ENCODE results near the gene PADI6. TPM values are rescaled to one million over a fixed set of nuclear protein-coding genes. Genes with fewer than 3 reads are reported as not detected.
"Not testable (repeated sequence)": the region's sequence is repeated elsewhere in the genome, so short reads cannot be mapped to it uniquely, and the experiment has no call there.

The PADI6 gene
- polyA plus RNA-seq, 1 donor, result not detected

GRCh38 chr1:17404034-17404684 is 32.2 kb downstream of the PADI6 start:
- Histone ChIP-seq H3K9me3 (ENCODE audit: control insufficient read depth, low read depth, low read length) (no peaks in the 10 kb centered on the region), H3K27me3 (ENCODE audit: control insufficient read depth, insufficient read depth, low read length) (peaks cover 4% of the 10 kb centered on the region), H3K4me1 (ENCODE audit: control insufficient read depth, insufficient read depth, low read length) (no peaks in the 10 kb centered on the region), H3K36me3 (ENCODE audit: control insufficient read depth, insufficient read depth, low read length) (peaks cover 17% of the 10 kb centered on the region), H3K27ac (ENCODE audit: low read length) (no peak overlapping the region), H3K4me3 (ENCODE audit: low read length) (no peak overlapping the region)
- WGBS (ENCODE audit: insufficient coverage, low lambda C conversion rate), result no CpG with 5 or more reads among the region's 15 CpGs
- DNase-seq, result no peak

GRCh38 chr1:17404820-17405219 is 32.8 kb downstream of the PADI6 start:
- no CpG with 5 or more reads among the region's 6 CpGs for WGBS (ENCODE audit: insufficient coverage, low lambda C conversion rate)
- Histone ChIP-seq H3K36me3 (ENCODE audit: control insufficient read depth, insufficient read depth, low read length) (peaks cover 23% of the 10 kb centered on the region), H3K4me1 (ENCODE audit: control insufficient read depth, insufficient read depth, low read length) (no peaks in the 10 kb centered on the region), H3K9me3 (ENCODE audit: control insufficient read depth, low read depth, low read length) (no peaks in the 10 kb centered on the region), H3K4me3 (ENCODE audit: low read length) (no peak overlapping the region), H3K27me3 (ENCODE audit: control insufficient read depth, insufficient read depth, low read length) (peaks cover 4% of the 10 kb centered on the region), H3K27ac (ENCODE audit: low read length) (no peak overlapping the region)
- no peak for DNase-seq

GRCh38 chr1:17405898-17406759 is 34.1 kb downstream of the PADI6 start:
- WGBS (ENCODE audit: insufficient coverage, low lambda C conversion rate), result 80% methylated on average over 1 of the region's 15 CpGs
- DNase-seq, result peak; percentile 35 to 45
- peaks cover 4% of the 10 kb centered on the region for H3K27me3 ChIP-seq (ENCODE audit: control insufficient read depth, insufficient read depth, low read length)
- no peak overlapping the region for H3K27ac ChIP-seq (ENCODE audit: low read length)
- H3K36me3 ChIP-seq (ENCODE audit: control insufficient read depth, insufficient read depth, low read length), result peaks cover 36% of the 10 kb centered on the region
- no peaks in the 10 kb centered on the region for H3K9me3 ChIP-seq (ENCODE audit: control insufficient read depth, low read depth, low read length)
- H3K4me1 ChIP-seq (ENCODE audit: control insufficient read depth, insufficient read depth, low read length), result no peaks in the 10 kb centered on the region
- no peak overlapping the region for H3K4me3 ChIP-seq (ENCODE audit: low read length)

- H3K27me3 ChIP-seq (ENCODE audit: control insufficient read depth, insufficient read depth, low read length); DNase-seq; H3K4me1 ChIP-seq (ENCODE audit: control insufficient read depth, insufficient read depth, low read length); H3K9me3 ChIP-seq (ENCODE audit: control insufficient read depth, low read depth, low read length); H3K27ac ChIP-seq (ENCODE audit: low read length); H3K4me3 ChIP-seq (ENCODE audit: low read length): not testable (repeated sequence)
- peaks cover 44% of the 10 kb centered on the region for H3K36me3 ChIP-seq (ENCODE audit: control insufficient read depth, insufficient read depth, low read length)
- no CpG with 5 or more reads among the region's 16 CpGs for WGBS (ENCODE audit: insufficient coverage, low lambda C conversion rate)
These were observed 34.9 kb downstream of the PADI6 start for GRCh38 chr1:17406760-17407475.

- H3K36me3 ChIP-seq (ENCODE audit: control insufficient read depth, insufficient read depth, low read length), result peaks cover 54% of the 10 kb centered on the region
- no CpG with 5 or more reads among the region's 30 CpGs for WGBS (ENCODE audit: insufficient coverage, low lambda C conversion rate)
- DNase-seq, result not testable (repeated sequence)
These were observed 36.0 kb downstream of the PADI6 start for GRCh38 chr1:17407786-17408514.

GRCh38 chr1:17409391-17409811 is 37.4 kb downstream of the PADI6 start:
- peaks cover 67% of the 10 kb centered on the region for H3K36me3 ChIP-seq (ENCODE audit: control insufficient read depth, insufficient read depth, low read length)
- no peaks in the 10 kb centered on the region for H3K27me3 ChIP-seq (ENCODE audit: control insufficient read depth, insufficient read depth, low read length)
- no peak overlapping the region for H3K27ac ChIP-seq (ENCODE audit: low read length)
- H3K4me1 ChIP-seq (ENCODE audit: control insufficient read depth, insufficient read depth, low read length), result no peaks in the 10 kb centered on the region
- H3K9me3 ChIP-seq (ENCODE audit: control insufficient read depth, low read depth, low read length), result no peaks in the 10 kb centered on the region
- DNase-seq, result no peak
- no peak overlapping the region for H3K4me3 ChIP-seq (ENCODE audit: low read length)
- WGBS (ENCODE audit: insufficient coverage, low lambda C conversion rate), result no CpG with 5 or more reads among the region's 10 CpGs

More at GRCh38 chr1:17407786-17408514, 36.0 kb downstream of the PADI6 start:
- not testable (repeated sequence) for H3K27ac ChIP-seq (ENCODE audit: low read length); H3K27me3 ChIP-seq (ENCODE audit: control insufficient read depth, insufficient read depth, low read length); H3K4me1 ChIP-seq (ENCODE audit: control insufficient read depth, insufficient read depth, low read length); H3K4me3 ChIP-seq (ENCODE audit: low read length); H3K9me3 ChIP-seq (ENCODE audit: control insufficient read depth, low read depth, low read length)

GRCh38 chr1:17412093-17412870 is 40.3 kb downstream of the PADI6 start:
- no peak overlapping the region for H3K27ac ChIP-seq (ENCODE audit: low read length)
- H3K36me3 ChIP-seq (ENCODE audit: control insufficient read depth, insufficient read depth, low read length), result peaks cover 88% of the 10 kb centered on the region
- H3K4me1 ChIP-seq (ENCODE audit: control insufficient read depth, insufficient read depth, low read length), result no peaks in the 10 kb centered on the region
- no peaks in the 10 kb centered on the region for H3K27me3 ChIP-seq (ENCODE audit: control insufficient read depth, insufficient read depth, low read length)
- WGBS (ENCODE audit: insufficient coverage, low lambda C conversion rate), result no CpG with 5 or more reads among the region's 16 CpGs
- no peak for DNase-seq
- H3K4me3 ChIP-seq (ENCODE audit: low read length), result no peak overlapping the region
- H3K9me3 ChIP-seq (ENCODE audit: control insufficient read depth, low read depth, low read length), result no peaks in the 10 kb centered on the region

- Histone ChIP-seq H3K9me3 (ENCODE audit: control insufficient read depth, low read depth, low read length) (no peaks in the 10 kb centered on the region), H3K4me3 (ENCODE audit: low read length) (no peak overlapping the region), H3K4me1 (ENCODE audit: control insufficient read depth, insufficient read depth, low read length) (no peaks in the 10 kb centered on the region), H3K27me3 (ENCODE audit: control insufficient read depth, insufficient read depth, low read length) (no peaks in the 10 kb centered on the region), H3K36me3 (ENCODE audit: control insufficient read depth, insufficient read depth, low read length) (peaks cover 90% of the 10 kb centered on the region), H3K27ac (ENCODE audit: low read length) (no peak overlapping the region)
- DNase-seq, result no peak
- no CpG with 5 or more reads among the region's 2 CpGs for WGBS (ENCODE audit: insufficient coverage, low lambda C conversion rate)
These were observed 42.0 kb downstream of the PADI6 start for GRCh38 chr1:17414022-17414421.

- Histone ChIP-seq H3K4me3 (ENCODE audit: low read length) (no peak overlapping the region), H3K4me1 (ENCODE audit: control insufficient read depth, insufficient read depth, low read length) (no peaks in the 10 kb centered on the region), H3K27me3 (ENCODE audit: control insufficient read depth, insufficient read depth, low read length) (no peaks in the 10 kb centered on the region), H3K9me3 (ENCODE audit: control insufficient read depth, low read depth, low read length) (peaks cover 3% of the 10 kb centered on the region), H3K36me3 (ENCODE audit: control insufficient read depth, insufficient read depth, low read length) (peaks cover 87% of the 10 kb centered on the region), H3K27ac (ENCODE audit: low read length) (no peak overlapping the region)
- WGBS (ENCODE audit: insufficient coverage, low lambda C conversion rate), result no CpG with 5 or more reads among the region's 20 CpGs
- no peak for DNase-seq
These were observed 44.4 kb downstream of the PADI6 start for GRCh38 chr1:17416389-17416788.
